NK-92 treated with Interleukin-12 subunit alpha and Interleukin-12 subunit beta, amount 100 ng/mL, for 24 hours (cell line): ENCODE measurements around the gene CYP4F11.
"Not testable (repeated sequence)": the region's sequence is repeated elsewhere in the genome, so short reads cannot be mapped to it uniquely, and the experiment has no call there.

ENCODE experiments used
- DNase-seq: peaks from one replicate; lab custom pipeline; 2025; lab: John Stamatoyannopoulos, UW

Gene CYP4F11

DNA sequence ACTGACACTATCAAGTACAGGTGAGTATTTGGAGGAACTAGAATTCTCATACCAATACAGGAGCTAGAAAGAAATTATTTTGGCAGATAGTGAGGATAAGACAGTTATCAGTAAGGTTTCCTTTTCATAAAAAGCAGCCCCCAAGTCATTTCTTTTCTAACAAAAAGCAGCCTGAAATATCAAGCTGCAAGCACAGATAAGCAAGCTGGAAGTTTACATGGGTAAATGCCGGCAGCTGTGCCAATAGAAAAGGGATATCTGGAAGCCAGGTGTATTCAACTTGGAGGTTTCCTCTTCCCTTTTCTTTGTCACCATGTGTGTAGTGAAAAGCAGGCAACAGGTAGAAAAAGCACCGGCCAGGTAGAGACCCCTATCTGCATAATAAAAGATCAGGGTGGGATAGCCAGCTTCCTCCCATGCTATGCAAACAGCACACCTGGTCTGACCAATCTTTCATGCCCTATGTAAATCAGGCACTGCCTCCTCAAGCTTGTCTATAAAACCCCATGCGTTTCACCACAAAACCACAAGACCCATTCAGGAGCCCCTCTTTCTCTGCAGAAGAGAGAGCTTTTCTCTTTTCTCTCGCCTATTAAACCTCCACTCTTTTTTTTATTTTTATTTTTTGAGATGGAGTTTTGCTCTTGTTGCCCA lies 59.4 kb downstream of the CYP4F11 start:
- no peak for DNase-seq

- not testable (repeated sequence) for DNase-seq
These were observed 60.6 kb downstream of the CYP4F11 start for GRCh38 chr19:15873771-15874170.

DNA sequence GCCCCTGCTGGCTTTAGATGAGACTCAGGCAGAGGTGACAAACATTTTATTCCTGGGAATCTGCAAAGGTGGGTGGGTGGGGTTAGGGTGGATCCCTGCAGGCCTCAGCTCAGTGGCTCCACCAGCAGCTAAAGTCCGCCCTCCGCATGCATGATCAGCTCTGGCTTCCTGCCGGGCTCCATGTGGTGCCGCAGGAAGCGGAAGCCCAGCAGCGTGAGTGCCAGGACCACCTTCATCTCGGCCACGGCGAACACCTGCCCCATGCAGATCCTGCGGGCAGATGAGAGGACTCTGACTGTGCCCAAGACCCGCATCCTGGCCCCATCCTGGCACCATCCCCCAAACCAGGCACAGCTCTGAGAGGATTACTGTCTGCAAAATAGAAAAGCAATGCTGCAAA lies 62.8 kb downstream of the CYP4F11 start:
- DNase-seq, result no peak

DNA sequence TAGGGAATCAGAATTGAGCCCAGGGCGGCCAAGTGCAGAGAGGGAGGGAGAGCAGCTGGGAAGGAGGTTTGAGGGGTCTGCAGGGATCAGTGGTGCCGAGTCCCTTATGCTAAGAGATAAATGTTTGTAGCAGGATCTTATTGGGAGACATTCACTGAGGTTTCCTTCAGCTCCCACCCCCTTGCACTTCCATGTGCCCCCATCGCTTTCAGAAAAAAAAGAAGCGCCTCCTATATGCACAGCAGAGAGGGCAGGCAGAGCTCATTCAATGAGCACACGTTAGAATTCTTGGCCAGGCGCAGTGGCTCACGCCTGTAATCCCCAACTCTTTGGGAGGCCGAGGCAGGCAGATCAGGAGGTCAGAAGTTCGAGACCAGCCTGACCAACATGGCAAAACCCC lies 64.5 kb downstream of the CYP4F11 start:
- no peak for DNase-seq

- no peak for DNase-seq
These were observed 65.2 kb downstream of the CYP4F11 start for GRCh38 chr19:15869109-15869555.

GRCh38 chr19:15866636-15867035 lies 67.7 kb downstream of the CYP4F11 start:
- DNase-seq, result no peak

GRCh38 chr19:15864824-15865223 lies 69.5 kb downstream of the CYP4F11 start:
- DNase-seq, result no peak

GRCh38 chr19:15863272-15863671 lies 71.1 kb downstream of the CYP4F11 start:
- DNase-seq, result no peak

DNA sequence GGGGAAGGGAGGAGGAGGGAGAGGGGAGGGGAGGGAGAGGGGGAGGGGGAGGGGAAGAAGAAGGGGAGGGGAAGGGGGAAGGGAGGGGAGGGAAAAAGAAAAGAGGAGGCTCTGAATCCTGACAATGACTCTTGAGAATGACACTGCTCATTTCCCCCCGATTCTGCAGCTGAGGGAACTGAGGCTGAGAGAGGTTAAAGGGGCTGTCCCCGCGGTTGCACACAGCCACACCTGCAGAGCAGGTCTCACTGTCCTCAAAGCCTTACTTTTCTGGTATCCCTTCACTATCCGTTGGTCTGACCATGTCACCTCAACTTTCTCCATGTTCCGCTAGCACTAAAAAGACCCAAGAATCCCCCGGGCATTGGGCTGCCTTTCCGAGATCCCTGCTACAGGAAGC lies 71.9 kb downstream of the CYP4F11 start:
- DNase-seq, result no peak
